GM18508 (cell line): Measurements from ENCODE around the gene INPP5D.
"Not testable (repeated sequence)": the region's sequence is repeated elsewhere in the genome, so short reads cannot be mapped to it uniquely, and the experiment has no call there.

Experiments
- ATAC-seq: cut with Tn5 transposase; IDR thresholded peaks from one replicate; pipeline ENCODE4 v1.9.1; 2021; ENCODE audit warnings: moderate number of reproducible peaks; ENCODE audit not compliant: insufficient read depth, unreplicated experiment

Gene INPP5D

GRCh38 chr2:233051241-233052149 is 8.6 kb upstream of the INPP5D start:
- no peak for ATAC-seq

GRCh38 chr2:233052517-233052916 is 7.6 kb upstream of the INPP5D start:
- not testable (repeated sequence) for ATAC-seq

GRCh38 chr2:233053928-233054784 is 6.0 kb upstream of the INPP5D start:
- ATAC-seq: no peak

- no peak for ATAC-seq
These were observed 4.8 kb upstream of the INPP5D start for GRCh38 chr2:233055362-233055761.

GRCh38 chr2:233056961-233057605 is 3.1 kb upstream of the INPP5D start:
- ATAC-seq: no peak

- no peak for ATAC-seq
These were observed 1.2 kb upstream of the INPP5D start for GRCh38 chr2:233058717-233059546.

GRCh38 chr2:233059547-233059796 is 670 bp upstream of the INPP5D start:
- ATAC-seq: no peak

- no peak for ATAC-seq
These were observed 398 bp downstream of the INPP5D start for GRCh38 chr2:233060501-233060979.

- ATAC-seq: no peak
These were observed 943 bp downstream of the INPP5D start for GRCh38 chr2:233060980-233061590.

- no peak for ATAC-seq
These were observed 1.7 kb downstream of the INPP5D start for GRCh38 chr2:233061591-233062450.

GRCh38 chr2:233062451-233062850 is 2.3 kb downstream of the INPP5D start:
- no peak for ATAC-seq

- ATAC-seq: no peak
These were observed 2.8 kb downstream of the INPP5D start for GRCh38 chr2:233062946-233063268.

GRCh38 chr2:233063269-233063975 is 3.3 kb downstream of the INPP5D start:
- no peak for ATAC-seq

- no peak for ATAC-seq
These were observed 3.9 kb downstream of the INPP5D start for GRCh38 chr2:233063976-233064411.

GRCh38 chr2:233064530-233065199 is 4.5 kb downstream of the INPP5D start:
- no peak for ATAC-seq

GRCh38 chr2:233065200-233065589 is 5.1 kb downstream of the INPP5D start:
- ATAC-seq: not testable (repeated sequence)

GRCh38 chr2:233065954-233066470 is 5.9 kb downstream of the INPP5D start:
- no peak for ATAC-seq
